Lower leg skin (tissue), 3 donors: ENCODE results near the gene SMARCA2.

Experiments used
- POLR2A ChIP-seq, 2 donors: fragments of 450-650 bp; IDR thresholded peaks; one replicate each; pipeline ENCODE4 v1.6.1; 2016 to 2017; ENCODE audit warnings: antibody characterized with exemption in 2 of 2, mild to moderate bottlenecking in 1 of 2, moderate library complexity in 1 of 2
- TF ChIP-seq, protein P1 (sequence below), 3 donors: fragments of 450-650 bp; IDR thresholded peaks; one replicate each; pipeline ENCODE4 v1.5.1; 2016; ENCODE audit warnings: antibody characterized with exemption in 3 of 3, mild to moderate bottlenecking in 3 of 3, moderate library complexity in 2 of 3

DNA sequence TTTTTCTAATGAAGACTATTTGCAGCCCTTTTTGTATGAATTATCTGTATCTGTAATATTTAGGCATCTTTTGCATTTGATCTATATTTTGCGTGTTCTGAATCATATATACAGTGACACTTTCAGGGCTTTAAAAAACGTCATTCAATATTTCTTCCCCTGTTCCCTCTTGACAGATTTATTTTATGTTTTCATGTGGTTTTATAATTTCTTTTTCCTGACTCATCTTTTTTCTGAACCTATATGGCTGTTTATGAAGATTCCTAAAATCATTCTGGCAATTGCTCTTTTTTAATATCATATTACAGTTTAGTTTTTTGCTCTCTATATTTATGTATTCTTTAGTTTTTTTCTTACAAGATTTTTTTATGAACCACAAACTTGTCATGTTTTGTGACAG is 67.6 kb downstream of the SMARCA2 start:
- TF ChIP-seq, protein P1, sequence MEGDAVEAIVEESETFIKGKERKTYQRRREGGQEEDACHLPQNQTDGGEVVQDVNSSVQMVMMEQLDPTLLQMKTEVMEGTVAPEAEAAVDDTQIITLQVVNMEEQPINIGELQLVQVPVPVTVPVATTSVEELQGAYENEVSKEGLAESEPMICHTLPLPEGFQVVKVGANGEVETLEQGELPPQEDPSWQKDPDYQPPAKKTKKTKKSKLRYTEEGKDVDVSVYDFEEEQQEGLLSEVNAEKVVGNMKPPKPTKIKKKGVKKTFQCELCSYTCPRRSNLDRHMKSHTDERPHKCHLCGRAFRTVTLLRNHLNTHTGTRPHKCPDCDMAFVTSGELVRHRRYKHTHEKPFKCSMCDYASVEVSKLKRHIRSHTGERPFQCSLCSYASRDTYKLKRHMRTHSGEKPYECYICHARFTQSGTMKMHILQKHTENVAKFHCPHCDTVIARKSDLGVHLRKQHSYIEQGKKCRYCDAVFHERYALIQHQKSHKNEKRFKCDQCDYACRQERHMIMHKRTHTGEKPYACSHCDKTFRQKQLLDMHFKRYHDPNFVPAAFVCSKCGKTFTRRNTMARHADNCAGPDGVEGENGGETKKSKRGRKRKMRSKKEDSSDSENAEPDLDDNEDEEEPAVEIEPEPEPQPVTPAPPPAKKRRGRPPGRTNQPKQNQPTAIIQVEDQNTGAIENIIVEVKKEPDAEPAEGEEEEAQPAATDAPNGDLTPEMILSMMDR (IDR thresholded peaks at IDR 0.05), result no peak
- no peak for TF ChIP-seq POLR2A (IDR thresholded peaks at IDR 0.05)
